ENCODE results near the gene NOTCH4.

Gene NOTCH4

GRCh38 chr6:32153564-32154513 is 70.0 kb downstream of the NOTCH4 start, which contains the start of gene PPT2:
TSS of gene PPT2 (plus strand) at chr6:32154141. CDS start at chr6:32154595, 454 bp downstream.
- Histone ChIP-seq H3K4me3 (peak within 1 kb of the TSS; percentile 89), H3K4me2 (peak within 1 kb of the TSS; percentile 96), H3K36me3 (peaks cover 34% of the 10 kb centered on the region), H3K4me1 (peaks cover 36% of the 10 kb centered on the region), H3K9ac (peak within 1 kb of the TSS; percentile 81), H3K27me3 (peaks cover under 1% of the 10 kb centered on the region; the same call in 1 of the 2 replicates), H3K9me3 (peaks cover 3% of the 10 kb centered on the region), H3K27ac (peak within 1 kb of the TSS; percentile 78), H4K20me1 (0 out of 2 replicates have a peak, but pooled peaks cover 11% of the 10 kb centered on the region)
- TF ChIP-seq Cebpa-rat (IDR thresholded peaks at IDR 0.05) = no peak

DNA sequence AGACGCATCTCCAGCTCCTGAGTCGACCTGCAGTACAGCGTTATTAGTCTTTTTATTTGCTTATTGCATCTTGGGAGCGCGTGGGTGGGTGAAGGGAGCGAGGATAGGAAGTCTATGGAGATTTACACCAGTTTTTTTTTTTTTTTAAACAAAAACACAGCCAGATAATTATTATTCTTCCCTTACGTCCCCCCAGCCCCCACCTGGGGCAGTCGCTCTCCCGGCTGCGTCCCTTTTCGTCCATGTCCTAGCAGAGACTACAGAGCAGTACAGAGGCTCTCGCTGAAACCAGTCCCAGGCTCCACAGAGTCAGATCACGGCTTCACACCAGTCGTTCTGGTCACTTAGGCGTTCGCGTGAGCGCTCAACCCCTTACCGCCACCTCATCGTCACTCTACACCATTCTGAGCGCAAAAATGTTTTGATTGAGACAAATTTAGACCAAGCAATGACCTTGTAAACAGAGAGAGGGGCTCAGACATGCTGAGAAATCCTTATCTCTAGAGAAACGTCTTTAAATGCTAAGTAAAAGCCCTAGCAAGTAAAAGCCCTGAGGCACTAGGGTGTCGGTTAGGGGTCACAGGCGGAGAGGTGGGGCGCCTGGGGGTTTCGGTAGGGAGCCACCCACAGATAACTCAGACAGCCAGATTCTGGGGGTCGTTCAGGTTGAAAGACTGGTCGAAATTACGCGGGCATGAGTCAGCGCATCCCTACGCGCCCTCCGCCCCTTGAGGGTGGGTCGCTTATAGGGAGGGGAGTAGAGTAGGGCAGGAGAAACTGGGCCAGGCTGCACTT is 70.9 kb downstream of the NOTCH4 start:
- H3K4me1 ChIP-seq = peaks cover 29% of the 10 kb centered on the region
- H3K36me3 ChIP-seq = peaks cover 25% of the 10 kb centered on the region
- H3K27ac ChIP-seq = no peak overlapping the region
- peaks cover 7% of the 10 kb centered on the region for H3K9me3 ChIP-seq
- H4K20me1 ChIP-seq = 0 out of 2 replicates have a peak, but pooled peaks cover 11% of the 10 kb centered on the region
- no peak for TF ChIP-seq Cebpa-rat (IDR thresholded peaks at IDR 0.05)
- peak overlapping the region; percentile 89 for H3K4me3 ChIP-seq
- H3K27me3 ChIP-seq = peaks cover 8% of the 10 kb centered on the region; the same call in 1 of the 2 replicates
- peak overlapping the region; percentile 96 for H3K4me2 ChIP-seq
- H3K9ac ChIP-seq = peak overlapping the region; percentile 81

DNA sequence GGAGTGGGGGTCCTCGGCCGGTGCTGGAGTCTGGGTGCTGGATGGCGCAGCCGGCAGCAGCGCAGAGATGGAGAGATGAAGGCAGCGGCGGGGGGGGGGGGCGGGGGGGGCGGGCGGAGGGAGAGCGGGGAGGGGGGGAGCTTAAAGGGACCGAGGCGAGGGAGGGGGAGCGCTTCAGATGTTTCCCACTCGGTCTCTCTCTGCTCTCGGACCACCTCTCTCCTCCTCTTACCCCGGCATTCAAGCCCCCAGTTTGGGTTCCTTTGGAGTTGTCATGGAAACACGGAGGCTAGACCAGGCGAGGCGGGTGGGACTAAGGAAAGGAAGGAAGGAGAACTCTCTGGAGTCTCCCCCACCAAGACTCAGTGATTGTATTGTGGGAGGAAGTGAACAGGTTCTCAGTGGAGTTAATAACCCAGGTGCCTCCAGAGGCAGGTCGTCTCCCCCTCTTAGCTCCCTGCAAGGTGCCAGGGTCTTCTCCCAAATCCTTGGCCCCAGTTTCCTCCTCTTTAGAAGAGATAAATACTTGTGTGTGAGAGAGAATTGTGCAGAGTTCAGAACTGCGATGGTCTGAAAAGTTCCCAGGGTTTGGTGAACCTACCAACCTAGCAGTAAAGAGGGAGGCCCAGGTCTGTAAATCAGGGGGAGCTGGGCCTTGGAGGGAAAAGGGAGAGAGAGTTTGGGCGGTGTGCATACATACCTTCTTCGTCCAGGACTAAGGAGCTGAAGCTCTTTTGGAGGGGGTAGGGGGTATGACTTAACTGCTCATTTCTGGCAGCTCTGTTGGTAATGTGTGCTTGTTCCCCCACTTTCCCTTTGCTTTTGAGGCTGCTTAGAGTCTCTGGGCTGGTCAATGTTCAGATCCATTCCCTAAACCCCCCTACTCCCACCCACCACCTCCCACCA is 71.8 kb downstream of the NOTCH4 start, which contains the start of gene PRRT1:
TSS of gene PRRT1 (minus strand) at position 77 of the 906 bp plus-strand sequence. CDS start 112 bp downstream, outside the sequence.
- Histone ChIP-seq H3K36me3 (peaks cover 17% of the 10 kb centered on the region), H3K9ac (peak within 1 kb of the TSS; percentile 81; the same call in 1 of the 2 replicates), H3K4me3 (no peak within 1 kb of the TSS), H3K27me3 (peaks cover 8% of the 10 kb centered on the region; the same call in 1 of the 2 replicates), H4K20me1 (0 out of 2 replicates have a peak, but pooled peaks cover 11% of the 10 kb centered on the region), H3K9me3 (peaks cover 7% of the 10 kb centered on the region), H3K4me2 (peak within 1 kb of the TSS; percentile 96), H3K4me1 (peaks cover 29% of the 10 kb centered on the region), H3K27ac (no peak within 1 kb of the TSS)
- no peak for TF ChIP-seq Cebpa-rat (IDR thresholded peaks at IDR 0.05)

- Histone ChIP-seq H3K4me3 (no peak overlapping the region), H3K4me1 (peaks cover 29% of the 10 kb centered on the region), H3K4me2 (0 out of 2 replicates have a peak overlapping the region, but pooled peaks have one; percentile 12), H3K27me3 (peaks cover 8% of the 10 kb centered on the region; the same call in 1 of the 2 replicates), H3K36me3 (peaks cover 9% of the 10 kb centered on the region), H3K9me3 (peaks cover 7% of the 10 kb centered on the region), H4K20me1 (0 out of 2 replicates have a peak, but pooled peaks cover 11% of the 10 kb centered on the region), H3K27ac (no peak overlapping the region), H3K9ac (no peak overlapping the region)
- no peak for TF ChIP-seq Cebpa-rat (IDR thresholded peaks at IDR 0.05)
These were observed 72.5 kb downstream of the NOTCH4 start for GRCh38 chr6:32151181-32151862.

DNA sequence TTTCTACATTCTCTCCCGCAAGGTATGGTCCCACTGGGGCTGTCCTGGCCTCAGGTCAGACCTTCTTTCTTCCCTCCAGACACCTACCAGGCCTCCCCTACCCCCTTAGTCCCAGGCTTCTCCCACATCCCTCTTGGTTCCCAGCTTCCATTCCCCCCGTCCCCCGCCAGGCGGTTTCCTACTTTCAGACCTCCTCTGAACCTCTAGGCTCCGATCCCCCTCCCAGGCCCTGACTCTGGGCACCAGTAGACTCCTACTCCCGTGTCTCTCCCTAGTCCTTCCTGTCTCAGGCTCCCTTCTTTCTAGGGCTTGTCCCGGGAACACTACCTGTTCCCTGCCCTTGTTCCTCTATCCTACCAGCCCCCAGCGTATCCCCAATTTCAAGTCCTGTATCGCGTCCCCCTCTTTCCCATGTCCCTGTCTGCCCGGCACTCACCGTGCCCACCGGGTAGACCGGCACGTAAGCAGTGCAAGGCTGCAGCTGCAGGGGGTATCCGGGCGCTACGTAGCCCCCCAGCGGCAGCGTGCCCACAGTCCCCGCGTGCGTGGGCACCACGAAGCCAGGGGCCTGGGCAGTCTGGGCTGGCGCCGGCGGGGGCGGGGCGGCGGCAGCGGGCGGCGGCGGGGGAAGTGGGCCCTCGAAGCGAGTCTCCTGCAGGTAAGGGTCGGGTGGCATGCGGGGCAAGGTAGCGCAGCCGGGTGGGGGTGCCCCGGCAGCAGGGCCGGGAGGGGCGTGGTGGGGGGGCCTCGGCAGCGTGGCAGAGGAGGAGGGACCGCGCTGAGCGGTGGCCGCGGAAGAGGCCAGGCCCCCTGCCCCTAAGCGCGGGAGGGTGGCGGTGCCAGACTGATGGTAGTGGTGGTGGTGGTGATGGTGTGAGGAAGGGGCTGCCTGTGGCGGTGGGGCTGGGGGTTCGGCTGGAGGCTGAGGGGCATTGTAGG is 73.7 kb downstream of the NOTCH4 start:
- no peaks in the 10 kb centered on the region for H3K36me3 ChIP-seq
- H4K20me1 ChIP-seq = 0 out of 2 replicates have a peak, but pooled peaks cover 6% of the 10 kb centered on the region
- H3K4me2 ChIP-seq = no peak overlapping the region
- H3K9me3 ChIP-seq = peaks cover 7% of the 10 kb centered on the region
- peaks cover 23% of the 10 kb centered on the region for H3K4me1 ChIP-seq
- H3K4me3 ChIP-seq = no peak overlapping the region
- peaks cover 8% of the 10 kb centered on the region; the same call in 1 of the 2 replicates for H3K27me3 ChIP-seq
- no peak overlapping the region for H3K27ac ChIP-seq
- no peak for TF ChIP-seq Cebpa-rat (IDR thresholded peaks at IDR 0.05)
- H3K9ac ChIP-seq = no peak overlapping the region

DNA sequence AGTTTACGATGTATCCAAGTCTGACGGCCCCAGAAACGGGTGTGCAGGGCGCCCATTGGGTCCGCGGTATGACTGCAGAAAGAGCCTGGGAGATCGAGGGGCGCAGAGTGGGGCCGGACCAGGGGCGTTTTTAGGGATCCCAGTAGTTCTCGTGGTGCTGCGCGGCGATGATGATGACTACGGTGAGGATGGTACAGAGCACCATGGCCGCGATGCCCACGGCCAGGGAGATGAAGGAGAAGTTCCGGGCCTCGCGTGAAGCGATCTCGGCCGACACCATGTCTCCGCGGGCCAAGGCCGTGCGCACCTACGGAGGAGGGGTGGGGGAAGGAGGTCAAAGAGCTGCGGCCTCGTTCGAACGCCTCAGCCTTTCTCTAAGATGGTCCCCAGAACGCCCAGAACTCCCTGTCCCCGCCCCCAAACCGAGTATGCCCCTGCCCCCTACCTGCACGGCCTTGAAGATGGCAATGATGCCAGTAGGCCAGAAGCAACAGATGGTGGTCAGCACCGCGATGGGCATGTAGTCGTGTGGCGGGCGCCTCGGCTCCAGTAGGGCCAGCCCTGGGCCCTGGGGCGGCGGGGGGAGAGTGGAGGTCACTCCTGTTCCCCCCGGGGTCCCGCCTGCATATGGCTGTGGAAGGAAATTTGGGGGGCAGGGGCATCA is 74.6 kb downstream of the NOTCH4 start:
- no peak overlapping the region for H3K4me3 ChIP-seq
- H3K27ac ChIP-seq = no peak overlapping the region
- H3K36me3 ChIP-seq = no peaks in the 10 kb centered on the region
- H3K9ac ChIP-seq = no peak overlapping the region
- peaks cover 17% of the 10 kb centered on the region for H3K4me1 ChIP-seq
- no peak overlapping the region for H3K4me2 ChIP-seq
- TF ChIP-seq Cebpa-rat (IDR thresholded peaks at IDR 0.05) = no peak
- no peaks in the 10 kb centered on the region for H4K20me1 ChIP-seq
- H3K9me3 ChIP-seq = peaks cover 7% of the 10 kb centered on the region
- H3K27me3 ChIP-seq = peaks cover 8% of the 10 kb centered on the region; the same call in 1 of the 2 replicates
